Ovary (tissue), 3 donors: Measurements from ENCODE around the gene APEX2.

ENCODE experiments used
- CTCF ChIP-seq, 3 donors: fragments of 450-650 bp in 2 of 3; fragments of 200-600 bp in 1 of 3; IDR thresholded peaks; one replicate each; pipeline versions ENCODE4 v1.5.1 to v1.8.0; 2016 to 2022; ENCODE audit warnings: antibody characterized with exemption in 3 of 3, mild to moderate bottlenecking in 1 of 3
- POLR2A ChIP-seq: fragments of 450-650 bp; IDR thresholded peaks from one replicate; pipeline ENCODE4 v1.6.1; 2017; ENCODE audit warnings: antibody characterized with exemption, mild to moderate bottlenecking, moderate library complexity
- donor health status: DM: no; HTN: no; CAD: no.

GRCh38 chrX:55033429-55033828 is 33.3 kb downstream of the APEX2 start:
- TF ChIP-seq POLR2A (no peak), CTCF (IDR thresholded peaks at IDR 0.05) (no peak)
